Left colon (tissue), 2 donors: Measurements from ENCODE around the gene PLEKHH3. TPM values are rescaled to one million over a fixed set of nuclear protein-coding genes. Genes with fewer than 3 reads are reported as not detected.

Experiments used
- microRNA-seq, 2 donors: library from miRNA; unstranded; fragments of <30 nt; microRNA quantifications; one replicate each; pipeline versions ENCODE4 v1.1.0 to v1.2.0, GENCODE V29; 2020
- total RNA-seq, 2 donors: library from RNA; stranded (reverse); fragmentation: NEBNext Ultra II Directional; extraction: Animal tissue kit (Norgen Biotek cat#: 25700); gene quantifications; one replicate each; pipeline ENCODE4 v1.2.1, GENCODE V29; 2021
- donor health status: DM: no; HTN: no; CAD: no.
- donor health status: DM: yes; HTN: yes; CAD: no.

Gene PLEKHH3
- total RNA-seq, 2 donors from 2014 or later: 15.0 to 16.6 TPM

Small RNA genes lying within 50 kb of the gene (microRNA-seq; reads per million reads assigned to microRNA genes)
- 0 to 0.53 reads per million in 2 donors for gene MIR6780A

Other genes starting within 250 kb of the PLEKHH3 start
- 10 to 100 TPM; 92.6 to 96.2 TPM for gene ATP6V0A1, start 218.1 kb downstream of the PLEKHH3 start, total RNA-seq
- gene NAGLU, start 140.8 kb downstream of the PLEKHH3 start, total RNA-seq: 10 to 100 TPM; 36.5 to 45.9 TPM
- gene HSD17B1, start 124.1 kb downstream of the PLEKHH3 start, total RNA-seq: under 1 TPM; 0.85 to 0.98 TPM
- gene COASY, start 114.8 kb downstream of the PLEKHH3 start, total RNA-seq: 100 to 1,000 TPM in 1 of 2 donors, 10 to 100 TPM in 1; 92.6 to 122 TPM
- 10 to 100 TPM; 95.1 to 98.8 TPM for gene MLX, start 109.9 kb downstream of the PLEKHH3 start, total RNA-seq
- gene PSMC3IP, start 99.3 kb downstream of the PLEKHH3 start, total RNA-seq: 1 to 10 TPM; 1.6 to 2.2 TPM
- gene RETREG3, start 67.6 kb downstream of the PLEKHH3 start, total RNA-seq: 10 to 100 TPM; 49.0 to 71.6 TPM
- 10 to 100 TPM; 24.3 to 39.7 TPM for gene TUBG1, start 67.3 kb downstream of the PLEKHH3 start, total RNA-seq
- gene TUBG2, start 17.7 kb downstream of the PLEKHH3 start, total RNA-seq: 1 to 10 TPM; 4.4 to 7.7 TPM
- gene CCR10, start 4.8 kb upstream of the PLEKHH3 start, total RNA-seq: 1 to 10 TPM in 1 of 2 donors, under 1 TPM in 1; 0.58 to 2.4 TPM
- gene CNTNAP1, start 5.5 kb upstream of the PLEKHH3 start, total RNA-seq: 1 to 10 TPM; 1.2 to 4.6 TPM
- 10 to 100 TPM; 24.9 to 28.0 TPM for gene EZH1, start 68.0 kb upstream of the PLEKHH3 start, total RNA-seq
- 1 to 10 TPM; 5.0 to 7.7 TPM for gene RAMP2, start 84.2 kb upstream of the PLEKHH3 start, total RNA-seq
- gene VPS25, start 96.5 kb upstream of the PLEKHH3 start, total RNA-seq: 10 to 100 TPM; 81.5 to 83.6 TPM
- 10 to 100 TPM; 32.7 to 41.2 TPM for gene WNK4, start 103.6 kb upstream of the PLEKHH3 start, total RNA-seq
- gene COA3, start 121.7 kb upstream of the PLEKHH3 start, total RNA-seq: 100 to 1,000 TPM; 142 to 167 TPM
- 1 to 10 TPM; 1.2 to 2.4 TPM for gene CNTD1, start 121.9 kb upstream of the PLEKHH3 start, total RNA-seq
- gene BECN1, start 147.3 kb upstream of the PLEKHH3 start, total RNA-seq: 100 to 1,000 TPM; 128 to 150 TPM
- gene PSME3, start 156.4 kb upstream of the PLEKHH3 start, total RNA-seq: 100 to 1,000 TPM in 1 of 2 donors, 10 to 100 TPM in 1; 89.7 to 104 TPM
- gene AOC2, start 167.6 kb upstream of the PLEKHH3 start, total RNA-seq: under 1 TPM; 0.47 to 0.85 TPM
- 10 to 100 TPM in 1 of 2 donors, 1 to 10 TPM in 1; 5.6 to 27.1 TPM for gene AOC3, start 174.2 kb upstream of the PLEKHH3 start, total RNA-seq
- gene G6PC1, start 223.8 kb upstream of the PLEKHH3 start, total RNA-seq: under 1 TPM in 1 of 2 donors, not detected in 1; 0.50 TPM